ENCODE measurements around the gene CELA3B. TPM values are rescaled to one million over a fixed set of nuclear protein-coding genes. Genes with fewer than 3 reads are reported as not detected.
A peak's percentile ranks its signal among the peaks of the same experiment; 100 is the strongest.
"Not testable (repeated sequence)": the region's sequence is repeated elsewhere in the genome, so short reads cannot be mapped to it uniquely, and the experiment has no call there.

The CELA3B gene
- total RNA-seq, 4 donors from 2014 or later = 0.66 to 47.7 (median 2.2) TPM

DNA sequence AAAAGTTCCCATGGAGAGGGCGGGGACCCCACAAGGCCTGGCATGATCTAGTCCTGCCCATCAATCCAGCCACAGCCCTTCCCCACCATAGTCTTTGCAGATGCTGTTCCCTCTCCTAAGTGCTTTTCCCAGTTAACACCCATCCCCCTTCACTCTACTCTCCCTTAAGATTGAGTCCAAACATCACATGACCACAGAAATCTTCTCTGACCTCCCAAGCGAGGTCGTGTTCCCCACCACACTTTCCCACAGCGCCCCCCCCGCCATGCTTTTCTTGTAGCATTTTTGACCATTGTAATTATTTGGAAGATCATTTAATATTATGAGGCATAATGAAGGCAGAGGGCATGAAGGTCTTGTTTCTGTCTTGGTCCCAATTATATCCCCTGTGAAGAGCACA, 35.5 kb upstream of the CELA3B start:
- WGBS, 2 donors = 55 to 67% methylated on average over 5 of the region's 5 CpGs
- no peaks in the 10 kb centered on the region for H3K9me3 ChIP-seq
- no peak for DNase-seq (ENCODE audit: low spot score in 2 of 2)
- peak overlapping the region in 3 of 4 donors; percentile 32 to 94 (median 94) for H3K27ac ChIP-seq
- peaks cover 4 to 71% (median 48%) of the 10 kb centered on the region in 4 donors for H3K4me1 ChIP-seq
- no peaks in the 10 kb centered on the region for H3K36me3 ChIP-seq
- H3K27me3 ChIP-seq = no peaks in the 10 kb centered on the region
- TF ChIP-seq, protein P1, sequence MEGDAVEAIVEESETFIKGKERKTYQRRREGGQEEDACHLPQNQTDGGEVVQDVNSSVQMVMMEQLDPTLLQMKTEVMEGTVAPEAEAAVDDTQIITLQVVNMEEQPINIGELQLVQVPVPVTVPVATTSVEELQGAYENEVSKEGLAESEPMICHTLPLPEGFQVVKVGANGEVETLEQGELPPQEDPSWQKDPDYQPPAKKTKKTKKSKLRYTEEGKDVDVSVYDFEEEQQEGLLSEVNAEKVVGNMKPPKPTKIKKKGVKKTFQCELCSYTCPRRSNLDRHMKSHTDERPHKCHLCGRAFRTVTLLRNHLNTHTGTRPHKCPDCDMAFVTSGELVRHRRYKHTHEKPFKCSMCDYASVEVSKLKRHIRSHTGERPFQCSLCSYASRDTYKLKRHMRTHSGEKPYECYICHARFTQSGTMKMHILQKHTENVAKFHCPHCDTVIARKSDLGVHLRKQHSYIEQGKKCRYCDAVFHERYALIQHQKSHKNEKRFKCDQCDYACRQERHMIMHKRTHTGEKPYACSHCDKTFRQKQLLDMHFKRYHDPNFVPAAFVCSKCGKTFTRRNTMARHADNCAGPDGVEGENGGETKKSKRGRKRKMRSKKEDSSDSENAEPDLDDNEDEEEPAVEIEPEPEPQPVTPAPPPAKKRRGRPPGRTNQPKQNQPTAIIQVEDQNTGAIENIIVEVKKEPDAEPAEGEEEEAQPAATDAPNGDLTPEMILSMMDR (IDR thresholded peaks at IDR 0.05) = no peak
- no peak for TF ChIP-seq EP300 (IDR thresholded peaks at IDR 0.05)
- H3K4me3 ChIP-seq = no peak overlapping the region

DNA sequence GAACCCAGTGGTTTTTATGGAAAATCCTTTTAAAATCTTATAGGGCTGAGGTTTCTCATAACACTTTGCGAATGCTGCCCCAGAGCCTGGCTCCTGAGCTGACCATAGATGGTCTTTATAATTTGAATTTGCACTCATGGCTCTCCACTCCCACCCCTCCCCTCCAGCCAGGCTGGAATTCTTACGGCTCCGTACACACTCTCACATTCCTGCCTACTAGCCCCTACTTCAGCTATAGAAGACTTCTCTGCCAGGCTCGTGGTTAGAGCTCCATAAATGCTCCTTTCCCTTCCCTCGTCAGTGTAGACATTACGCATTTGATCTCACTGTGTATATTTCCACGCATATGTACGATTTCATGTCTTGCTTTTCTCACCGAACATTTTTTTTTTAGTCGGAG, 34.4 kb upstream of the CELA3B start:
- DNase-seq (ENCODE audit: low spot score in 2 of 2) = no peak
- Histone ChIP-seq H3K27me3 (no peaks in the 10 kb centered on the region), H3K4me1 (peaks cover 4 to 81% (median 48%) of the 10 kb centered on the region in 4 donors), H3K4me3 (no peak overlapping the region), H3K9me3 (no peaks in the 10 kb centered on the region), H3K36me3 (no peaks in the 10 kb centered on the region), H3K27ac (peak overlapping the region; percentile 48 to 94 (median 75))
- 55 to 60% methylated on average over 10 of the region's 10 CpGs for WGBS, 2 donors
- TF ChIP-seq, protein P1 (IDR thresholded peaks at IDR 0.05) = no peak
- TF ChIP-seq POLR2A (IDR thresholded peaks at IDR 0.05) (no peak), EP300 (IDR thresholded peaks at IDR 0.05) (no peak)

DNA sequence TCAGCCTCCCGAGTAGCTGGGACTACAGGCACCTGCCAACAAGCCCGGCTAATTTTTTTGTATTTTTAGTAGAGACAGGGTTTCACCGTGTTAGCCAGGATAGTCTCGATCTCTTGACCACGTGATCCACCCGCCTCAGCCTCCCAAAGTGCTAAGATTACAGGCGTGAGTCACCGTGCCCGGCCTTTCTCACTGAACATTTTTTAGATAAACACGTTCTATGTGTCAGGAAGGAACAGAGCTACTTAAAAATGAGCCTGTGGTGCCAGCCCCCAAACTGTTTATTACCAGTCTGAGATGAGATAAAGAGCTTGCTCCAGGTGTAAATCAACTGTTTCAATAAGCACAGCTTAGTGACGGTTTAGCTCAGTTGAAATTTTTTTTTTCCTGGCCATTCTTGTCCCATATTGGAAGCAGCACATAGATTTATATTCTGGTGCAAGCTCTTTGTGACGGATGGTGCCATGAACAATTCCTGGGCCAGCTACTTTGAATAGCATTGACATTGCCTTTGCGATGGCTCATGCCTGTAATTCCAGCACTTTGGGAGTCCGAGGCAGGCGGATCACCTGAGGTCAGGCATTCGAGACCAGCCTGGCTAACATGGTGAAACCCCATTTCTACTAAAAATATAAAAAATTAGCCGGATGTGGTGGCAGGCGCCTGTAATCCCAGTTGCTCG, 33.7 kb upstream of the CELA3B start:
- H3K9me3 ChIP-seq; DNase-seq (ENCODE audit: low spot score in 2 of 2); H3K27me3 ChIP-seq; H3K36me3 ChIP-seq; H3K4me3 ChIP-seq: not testable (repeated sequence)
- Histone ChIP-seq H3K4me1 (peaks cover 4 to 75% (median 42%) of the 10 kb centered on the region in 4 donors), H3K27ac (peak overlapping the region; percentile 48 to 94 (median 75))
- 62 to 69% methylated on average over 19 of the region's 19 CpGs for WGBS, 2 donors

DNA sequence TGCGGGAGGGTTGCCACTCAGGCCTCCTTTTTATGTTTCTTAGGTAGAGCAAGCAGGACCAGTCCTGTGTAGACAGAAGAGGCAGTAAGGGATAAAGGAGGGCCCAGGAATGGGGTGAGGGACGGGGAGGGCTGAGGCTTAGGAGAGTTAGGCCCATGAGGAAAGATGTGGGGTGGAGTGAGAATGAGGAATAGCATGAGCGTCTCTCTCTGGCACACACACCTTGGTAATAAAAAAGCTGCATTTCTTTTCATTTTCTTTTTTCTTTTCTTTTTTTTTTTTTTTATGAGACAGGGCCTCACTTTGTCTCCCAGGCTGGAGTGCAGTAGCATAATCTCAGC, 32.1 kb upstream of the CELA3B start:
- Histone ChIP-seq H3K36me3 (no peaks in the 10 kb centered on the region), H3K27me3 (no peaks in the 10 kb centered on the region), H3K9me3 (no peaks in the 10 kb centered on the region), H3K4me1 (peaks cover 0 to 59% (median 28%) of the 10 kb centered on the region in 4 donors), H3K4me3 (no peak overlapping the region), H3K27ac (peak overlapping the region in 3 of 4 donors; percentile 66 to 94 (median 94))
- DNase-seq (ENCODE audit: low spot score in 2 of 2) = no peak
- 44 to 66% methylated on average over 3 of the region's 3 CpGs for WGBS, 2 donors
- TF ChIP-seq, protein P1 (IDR thresholded peaks at IDR 0.05) = no peak
- TF ChIP-seq POLR2A (IDR thresholded peaks at IDR 0.05) = no peak
- TF ChIP-seq EP300 (IDR thresholded peaks at IDR 0.05) = no peak

DNA sequence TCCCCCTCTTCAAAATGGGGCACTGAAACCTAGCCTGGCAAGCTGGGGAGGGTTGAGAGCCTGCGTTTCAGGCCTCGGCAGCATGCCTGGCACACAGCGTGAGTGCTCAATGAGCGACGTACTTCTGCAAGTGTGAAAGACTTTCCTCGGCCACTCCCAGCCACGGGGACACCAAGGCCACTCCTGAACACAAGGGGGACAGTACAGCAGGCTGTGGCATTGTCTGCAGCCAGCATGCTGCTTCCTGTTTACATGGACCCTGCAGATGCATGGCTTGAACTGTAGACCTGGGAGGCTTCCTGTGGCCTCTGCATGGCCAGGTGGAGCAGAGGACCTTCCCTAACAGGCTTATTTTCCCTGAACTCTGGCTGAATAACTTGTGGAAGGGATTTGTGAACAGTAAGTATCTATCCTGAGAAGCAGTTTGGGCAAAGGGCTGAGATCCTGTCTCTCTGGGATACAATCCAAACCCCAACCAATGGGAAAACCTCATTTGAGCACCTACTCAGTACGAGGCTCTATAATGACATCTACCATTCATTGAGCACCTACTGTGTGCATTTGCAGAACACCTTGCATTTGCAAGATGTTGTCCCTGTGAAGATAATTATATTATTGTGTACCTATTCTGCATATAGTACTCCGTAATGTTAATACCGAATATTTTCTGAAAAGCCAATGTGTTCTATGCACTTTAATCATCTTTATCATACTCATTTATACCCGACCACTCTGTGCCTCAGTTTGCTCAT, 29.8 kb upstream of the CELA3B start:
- Histone ChIP-seq H3K4me3 (no peak overlapping the region), H3K27ac (peak overlapping the region in 2 of 4 donors; percentile 7 to 47), H3K9me3 (no peaks in the 10 kb centered on the region), H3K36me3 (no peaks in the 10 kb centered on the region), H3K4me1 (peaks cover 0 to 37% (median 10%) of the 10 kb centered on the region in 4 donors), H3K27me3 (no peaks in the 10 kb centered on the region)
- peak in 1 of 2 donors; percentile 30 for TF ChIP-seq EP300 (IDR thresholded peaks at IDR 0.05)
- no peak for TF ChIP-seq POLR2A (IDR thresholded peaks at IDR 0.05)
- TF ChIP-seq, protein P1 (IDR thresholded peaks at IDR 0.05) = no peak
- DNase-seq (ENCODE audit: low spot score in 2 of 2) = no peak
- WGBS, 2 donors = 64 to 78% methylated on average over 5 to 11 of the region's 11 CpGs
